A549 (cell line): ENCODE results near the gene ACIN1. TPM values are rescaled to one million over a fixed set of nuclear protein-coding genes. Genes with fewer than 3 reads are reported as not detected.

Experiments
- ATAC-seq, 2 experiments: fragments of 200-7000 bp in 1 of 2; fragments of >200 bp in 1 of 2; cut with Nextera tagmentation in 1 of 2; cut with Tn5 transposase in 1 of 2; 3 replicates each; pipeline versions ENCODE4 v1.8.0 to v1.9.1; 2018 to 2020; ENCODE audit warnings: mild to moderate bottlenecking in 1 of 2, moderate library complexity in 1 of 2
- CTCF ChIA-PET: fragments of 300-600 bp; sonication (Branson Sonifier 250); formaldehyde crosslinking; extraction: SDS; loops from one replicate; lab custom pipeline; 2021; ENCODE audit warnings: antibody characterized with exemption, inconsistent platforms; lab: Yijun Ruan, JAX
- POLR2A ChIA-PET: fragments of 350-600 bp; formaldehyde crosslinking; extraction: SDS; loops from one replicate; lab custom pipeline; 2021; ENCODE audit warnings: antibody characterized with exemption, inconsistent platforms; lab: Yijun Ruan, JAX
- DNase-seq, 2 experiments: peaks; one replicate each; pipeline versions ENCODE4 v3.0.0 to v3.0.0-alpha.2; 2011 to 2016; ENCODE audit warnings: low read depth in 1 of 2, low spot score in 1 of 2
- FAIRE-seq: peaks from 2 replicates; lab custom pipeline; 2011; peaks lifted over from hg19 to GRCh38; lab: Jason Lieb, UNC
- H3K27ac ChIP-seq, 2 experiments: fragments of >200 bp; sonication (Bioruptor Twin); formaldehyde crosslinking; 3 replicates each; pipeline ENCODE4 v1.5.1; 2016 to 2017
- H3K4me1 ChIP-seq: fragments of >200 bp; sonication (Bioruptor Twin); formaldehyde crosslinking; 3 replicates; pipeline ENCODE4 v1.6.1; 2016
- H3K4me2 ChIP-seq: fragments of >200 bp; sonication (Bioruptor Twin); formaldehyde crosslinking; 3 replicates; pipeline ENCODE4 v1.6.1; 2016
- H3K4me3 ChIP-seq: fragments of >200 bp; sonication (Bioruptor Twin); formaldehyde crosslinking; 3 replicates; pipeline ENCODE4 v1.5.1; 2016
- H3K9me3 ChIP-seq: fragments of >200 bp; sonication (Bioruptor Twin); formaldehyde crosslinking; 3 replicates; pipeline ENCODE4 v1.6.1; 2016
- E2F6 ChIP-seq: IDR thresholded peaks from 2 replicates; pipeline ENCODE4 v1.6.1; 2012; ENCODE audit warnings: low read depth, borderline replicate concordance
- EP300 ChIP-seq, 2 experiments: fragments of >200 bp; sonication (Bioruptor Twin); formaldehyde crosslinking; IDR thresholded peaks; 2 replicates in 1 of 2; 3 replicates in 1 of 2; pipeline ENCODE4 v1.6.1; 2016 to 2017
- ESRRA ChIP-seq: fragments of 150-350 bp; IDR thresholded peaks from 2 replicates; pipeline ENCODE4 v1.6.1; 2014; ENCODE audit warnings: mild to moderate bottlenecking, low read length, borderline replicate concordance
- FOSB ChIP-seq: fragments of 250-450 bp; sonication (Bioruptor Pico); IDR thresholded peaks from 2 replicates; pipeline ENCODE4 v1.5.0; 2020; ENCODE audit warnings: mild to moderate bottlenecking, moderate library complexity
- GATA3 ChIP-seq: IDR thresholded peaks from 2 replicates; pipeline ENCODE4 v1.6.1; 2012; ENCODE audit warnings: borderline replicate concordance
- KDM5A ChIP-seq: fragments of 200-600 bp; sonication (generic); IDR thresholded peaks from 2 replicates; pipeline ENCODE4 v1.6.1; 2016; ENCODE audit warnings: antibody characterized with exemption, mild to moderate bottlenecking
- MAFK ChIP-seq: fragments of 450-650 bp; IDR thresholded peaks from 2 replicates; pipeline ENCODE4 v1.6.1; 2014; ENCODE audit not compliant: partially characterized antibody
- MYC ChIP-seq: IDR thresholded peaks from 2 replicates; pipeline ENCODE4 v1.6.1; 2012; ENCODE audit warnings: mild to moderate bottlenecking, inconsistent platforms, low read length, improper control_type of control experiment, borderline replicate concordance
- NFE2L2 ChIP-seq: fragments of 150-350 bp; conservative IDR thresholded peaks from 2 replicates; pipeline ENCODE4 v1.6.1; 2014; ENCODE audit warnings: low read length
- NPAS2 ChIP-seq: fragments of 250-450 bp; sonication (Bioruptor Pico); IDR thresholded peaks from 2 replicates; pipeline ENCODE4 v1.8.0; 2022; ENCODE audit warnings: mild to moderate bottlenecking, moderate library complexity, borderline replicate concordance
- PHF8 ChIP-seq: fragments of 200-600 bp; sonication (generic); IDR thresholded peaks from 2 replicates; pipeline ENCODE4 v1.6.1; 2016; ENCODE audit warnings: low read depth, mild to moderate bottlenecking, antibody characterized with exemption, moderate library complexity, borderline replicate concordance
- POLR2AphosphoS2 ChIP-seq: conservative IDR thresholded peaks from 2 replicates; pipeline ENCODE4 v1.6.1; 2012; ENCODE audit warnings: low read length, improper control_type of control experiment, inconsistent platforms
- RFX5 ChIP-seq: fragments of 450-650 bp; IDR thresholded peaks from 2 replicates; pipeline ENCODE4 v1.7.1; 2014; ENCODE audit warnings: antibody characterized with exemption, mild to moderate bottlenecking, moderate library complexity
- TFCP2L1 ChIP-seq: fragments of 250-450 bp; sonication (Bioruptor Pico); IDR thresholded peaks from 2 replicates; pipeline ENCODE4 v1.5.0; 2021; ENCODE audit warnings: mild to moderate bottlenecking
- WGBS: methylation state at CpG from one replicate; pipeline ENCODE4 v1.1.6; 2017; ENCODE audit errors: missing lambda C conversion rate; 5-methylcytosine and 5-hydroxymethylcytosine counted together
- polyA plus RNA-seq, 4 experiments: library from polyadenylated mRNA; depleted of rRNA in 3 of 4; stranded (reverse); fragments of >200 nt; fragmentation: RNase III in 1 of 4; extraction: RNeasy Plus Mini Kit Qiagen cat#74134 plus additional on column Dnase treatment in 1 of 4; gene quantifications; 2 replicates in 3 of 4; 3 replicates in 1 of 4; pipeline ENCODE4 v1.2.3, GENCODE V29; 2011 to 2017
- TF ChIP-seq, protein P1 (sequence below): fragments of 450-650 bp; IDR thresholded peaks from 2 replicates; pipeline ENCODE4 v1.6.1; 2014; ENCODE audit warnings: antibody characterized with exemption
- TF ChIP-seq, protein P2 (sequence below): fragments of 200-600 bp; sonication (generic); IDR thresholded peaks from 2 replicates; pipeline ENCODE4 v1.6.1; 2016; ENCODE audit warnings: antibody characterized with exemption, mild to moderate bottlenecking, moderate library complexity
- TF ChIP-seq, protein P3 (sequence below): fragments of >200 bp; sonication (Bioruptor Twin); formaldehyde crosslinking; IDR thresholded peaks from 3 replicates; pipeline ENCODE4 v1.6.1; 2016

The ACIN1 gene
- polyA plus RNA-seq, 2 of the 4 experiments (the other 2 are of a cell fraction) = 140 to 147 TPM

- peaks cover 8% of the 10 kb centered on the region for H3K4me1 ChIP-seq
- POLR2A ChIA-PET = interaction anchor here (0.7 kb wide), 1 partner anchor 69 kb away, joined by 3 read pairs; the partner anchor contains the start of gene AJUBA
- ATAC-seq (no peak), DNase-seq (no peak), FAIRE-seq (no peak)
- TF ChIP-seq MYC (no peak), PHF8 (no peak), GATA3 (no peak)
- no peak overlapping the region for H3K27ac ChIP-seq
- no peak overlapping the region for H3K4me2 ChIP-seq
- no peaks in the 10 kb centered on the region for H3K9me3 ChIP-seq
- no peak overlapping the region for H3K4me3 ChIP-seq
- CTCF ChIA-PET = interaction anchor here (0.5 to 33.8 kb wide), 7 partner anchors 10 to 127 kb away, joined by 3 to 1206 read pairs (median 5); partner anchors contain the start of gene AJUBA
- 85% methylated on average over 5 of the region's 5 CpGs for WGBS
These were observed 43.5 kb downstream of the ACIN1 start for GRCh38 chr14:23051141-23052057.

- no peaks in the 10 kb centered on the region for H3K9me3 ChIP-seq
- no peaks in the 10 kb centered on the region for H3K4me1 ChIP-seq
- no peak overlapping the region for H3K4me2 ChIP-seq
- FAIRE-seq = no peak
- H3K4me3 ChIP-seq = no peak overlapping the region
- TF ChIP-seq, protein P1, sequence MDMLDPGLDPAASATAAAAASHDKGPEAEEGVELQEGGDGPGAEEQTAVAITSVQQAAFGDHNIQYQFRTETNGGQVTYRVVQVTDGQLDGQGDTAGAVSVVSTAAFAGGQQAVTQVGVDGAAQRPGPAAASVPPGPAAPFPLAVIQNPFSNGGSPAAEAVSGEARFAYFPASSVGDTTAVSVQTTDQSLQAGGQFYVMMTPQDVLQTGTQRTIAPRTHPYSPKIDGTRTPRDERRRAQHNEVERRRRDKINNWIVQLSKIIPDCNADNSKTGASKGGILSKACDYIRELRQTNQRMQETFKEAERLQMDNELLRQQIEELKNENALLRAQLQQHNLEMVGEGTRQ = no peak
- TF ChIP-seq FOSB (CRISPR knock-in tag) (no peak), PHF8 (no peak)
- POLR2A ChIA-PET = no interaction called here
- DNase-seq = no peak
- WGBS = 100% methylated on average over 4 of the region's 9 CpGs
- H3K27ac ChIP-seq = no peak overlapping the region
- CTCF ChIA-PET = interaction anchor here (0.9 to 33.8 kb wide), 4 partner anchors 10 to 119 kb away, joined by 3 to 1206 read pairs (median 30); partner anchors contain the start of genes AJUBA and CDH24
- ATAC-seq = no peak
These were observed 45.9 kb downstream of the ACIN1 start for GRCh38 chr14:23049011-23049410.

DNA sequence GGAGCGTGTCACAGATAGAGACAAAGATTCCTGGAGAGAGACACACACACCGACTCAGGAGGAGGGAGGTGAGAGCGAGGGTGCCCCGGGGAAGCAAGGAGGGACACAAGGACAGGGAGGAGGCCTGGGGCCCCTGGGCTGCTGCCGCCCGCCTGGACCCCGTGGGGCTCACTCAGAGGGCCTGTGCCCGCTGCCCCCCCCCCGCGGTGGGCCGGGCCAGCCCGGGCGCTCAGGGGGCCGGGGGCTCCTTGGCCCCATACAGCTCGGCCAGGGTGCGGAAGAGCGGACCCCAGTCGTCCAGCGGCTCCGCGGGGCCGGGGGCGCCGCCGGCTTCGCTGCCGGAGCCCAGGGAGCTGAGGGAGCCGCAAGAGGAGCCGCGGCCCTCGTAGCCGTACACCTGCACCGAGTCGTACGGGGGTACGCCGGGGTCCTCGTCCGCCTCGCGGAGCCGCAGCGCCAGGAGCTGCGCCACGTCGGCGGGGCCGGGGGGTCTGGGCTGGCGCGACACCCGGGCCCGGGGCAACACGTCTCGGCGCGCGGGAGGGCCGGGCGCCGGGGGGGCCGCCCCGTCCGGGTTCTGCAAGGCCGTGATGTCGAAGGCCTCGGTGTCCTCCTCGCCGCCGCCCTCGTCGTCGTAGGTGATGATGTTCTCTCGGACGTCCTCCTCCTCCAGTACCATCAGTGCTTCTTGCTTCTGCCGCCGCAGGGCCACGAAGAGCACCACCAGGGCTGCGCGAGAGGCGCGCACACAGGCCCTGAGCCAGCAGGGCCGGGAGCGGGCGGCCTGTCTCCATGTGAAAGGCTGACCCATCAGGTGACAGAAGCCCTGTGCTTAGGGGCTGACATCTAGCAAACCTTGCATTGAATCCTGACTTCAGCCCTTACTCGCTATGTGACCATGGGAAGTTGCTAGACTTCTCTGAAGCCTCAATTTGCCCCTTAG lies 46.9 kb downstream of the ACIN1 start:
- POLR2A ChIA-PET = no interaction called here

DNA sequence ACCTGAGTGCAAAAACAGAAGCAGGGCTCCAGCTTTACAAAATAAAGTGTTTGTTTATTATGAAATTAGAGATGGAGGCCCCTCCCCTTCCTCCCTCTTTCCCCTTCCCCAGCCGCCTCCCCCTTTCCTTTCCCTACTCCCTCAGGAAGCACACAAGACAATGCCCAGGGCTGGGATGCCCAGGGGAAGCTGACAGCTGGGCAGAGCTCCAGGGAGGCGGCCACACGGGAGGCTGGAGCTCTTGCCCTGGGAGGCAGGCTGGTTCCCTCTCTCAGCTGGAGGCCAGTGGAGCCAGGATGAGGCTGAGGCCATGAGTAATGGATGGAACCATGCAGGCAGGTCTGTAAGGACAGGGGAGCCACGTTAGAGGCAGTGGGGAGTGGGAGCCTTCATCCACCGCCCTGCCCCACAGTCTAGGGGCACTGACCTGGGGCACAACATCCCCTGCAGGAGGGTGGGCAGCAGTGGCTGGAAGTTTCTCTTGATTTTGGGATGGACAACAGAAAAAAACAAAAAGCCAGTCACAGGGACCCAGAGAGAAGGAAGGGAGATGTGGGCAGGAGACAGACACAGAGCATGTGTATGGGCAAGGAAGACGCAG lies 47.8 kb downstream of the ACIN1 start:
- FAIRE-seq (no peak), ATAC-seq (no peak), DNase-seq (no peak)
- Histone ChIP-seq H3K4me1 (no peaks in the 10 kb centered on the region), H3K4me2 (no peak overlapping the region), H3K27ac (0 out of 6 replicates have a peak overlapping the region, but pooled peaks of 1 of the 2 experiments have one; percentile 12), H3K9me3 (no peaks in the 10 kb centered on the region), H3K4me3 (no peak overlapping the region)
- POLR2A ChIA-PET = no interaction called here
- CTCF ChIA-PET = interaction anchor here (0.7 to 33.8 kb wide), 7 partner anchors 8 to 59 kb away, joined by 3 to 1206 read pairs (median 4); partner anchors contain the start of genes AJUBA and CDH24
- 60% methylated on average over 6 of the region's 6 CpGs for WGBS
- TF ChIP-seq TFCP2L1 (CRISPR knock-in tag) (no peak), E2F6 (no peak), EP300 (IDR thresholded peaks at IDR 0.05) (no peak), RFX5 (no peak), PHF8 (no peak), NPAS2 (CRISPR knock-in tag) (no peak), ESRRA (no peak), MAFK (no peak), NFE2L2 (no peak), POLR2AphosphoS2 (no peak), KDM5A (no peak)
- TF ChIP-seq, protein P2, sequence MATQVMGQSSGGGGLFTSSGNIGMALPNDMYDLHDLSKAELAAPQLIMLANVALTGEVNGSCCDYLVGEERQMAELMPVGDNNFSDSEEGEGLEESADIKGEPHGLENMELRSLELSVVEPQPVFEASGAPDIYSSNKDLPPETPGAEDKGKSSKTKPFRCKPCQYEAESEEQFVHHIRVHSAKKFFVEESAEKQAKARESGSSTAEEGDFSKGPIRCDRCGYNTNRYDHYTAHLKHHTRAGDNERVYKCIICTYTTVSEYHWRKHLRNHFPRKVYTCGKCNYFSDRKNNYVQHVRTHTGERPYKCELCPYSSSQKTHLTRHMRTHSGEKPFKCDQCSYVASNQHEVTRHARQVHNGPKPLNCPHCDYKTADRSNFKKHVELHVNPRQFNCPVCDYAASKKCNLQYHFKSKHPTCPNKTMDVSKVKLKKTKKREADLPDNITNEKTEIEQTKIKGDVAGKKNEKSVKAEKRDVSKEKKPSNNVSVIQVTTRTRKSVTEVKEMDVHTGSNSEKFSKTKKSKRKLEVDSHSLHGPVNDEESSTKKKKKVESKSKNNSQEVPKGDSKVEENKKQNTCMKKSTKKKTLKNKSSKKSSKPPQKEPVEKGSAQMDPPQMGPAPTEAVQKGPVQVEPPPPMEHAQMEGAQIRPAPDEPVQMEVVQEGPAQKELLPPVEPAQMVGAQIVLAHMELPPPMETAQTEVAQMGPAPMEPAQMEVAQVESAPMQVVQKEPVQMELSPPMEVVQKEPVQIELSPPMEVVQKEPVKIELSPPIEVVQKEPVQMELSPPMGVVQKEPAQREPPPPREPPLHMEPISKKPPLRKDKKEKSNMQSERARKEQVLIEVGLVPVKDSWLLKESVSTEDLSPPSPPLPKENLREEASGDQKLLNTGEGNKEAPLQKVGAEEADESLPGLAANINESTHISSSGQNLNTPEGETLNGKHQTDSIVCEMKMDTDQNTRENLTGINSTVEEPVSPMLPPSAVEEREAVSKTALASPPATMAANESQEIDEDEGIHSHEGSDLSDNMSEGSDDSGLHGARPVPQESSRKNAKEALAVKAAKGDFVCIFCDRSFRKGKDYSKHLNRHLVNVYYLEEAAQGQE = no peak

More for the DNA sequence above, 46.9 kb downstream of the ACIN1 start:
- no peak for DNase-seq
- Histone ChIP-seq H3K9me3 (no peaks in the 10 kb centered on the region), H3K4me1 (no peaks in the 10 kb centered on the region), H3K27ac (no peak overlapping the region), H3K4me3 (no peak overlapping the region), H3K4me2 (no peak overlapping the region)
- TF ChIP-seq, protein P3, sequence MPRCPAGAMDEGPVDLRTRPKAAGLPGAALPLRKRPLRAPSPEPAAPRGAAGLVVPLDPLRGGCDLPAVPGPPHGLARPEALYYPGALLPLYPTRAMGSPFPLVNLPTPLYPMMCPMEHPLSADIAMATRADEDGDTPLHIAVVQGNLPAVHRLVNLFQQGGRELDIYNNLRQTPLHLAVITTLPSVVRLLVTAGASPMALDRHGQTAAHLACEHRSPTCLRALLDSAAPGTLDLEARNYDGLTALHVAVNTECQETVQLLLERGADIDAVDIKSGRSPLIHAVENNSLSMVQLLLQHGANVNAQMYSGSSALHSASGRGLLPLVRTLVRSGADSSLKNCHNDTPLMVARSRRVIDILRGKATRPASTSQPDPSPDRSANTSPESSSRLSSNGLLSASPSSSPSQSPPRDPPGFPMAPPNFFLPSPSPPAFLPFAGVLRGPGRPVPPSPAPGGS = no peak
- FAIRE-seq = no peak
- WGBS = 94% methylated on average over 63 of the region's 85 CpGs
- ATAC-seq = no peak
- CTCF ChIA-PET = interaction anchor here (0.7 to 33.8 kb wide), 6 partner anchors 10 to 60 kb away, joined by 3 to 1206 read pairs (median 3); partner anchors contain the start of genes AJUBA and CDH24
